HuH-7.5 (cell line): ENCODE data around the gene EPS8L2.
"Not testable (repeated sequence)": the region's sequence is repeated elsewhere in the genome, so short reads cannot be mapped to it uniquely, and the experiment has no call there.

ENCODE experiments used
- DNase-seq: peaks from one replicate; pipeline ENCODE4 v3.0.0; 2011; ENCODE audit warnings: low spot score

Gene EPS8L2

DNA sequence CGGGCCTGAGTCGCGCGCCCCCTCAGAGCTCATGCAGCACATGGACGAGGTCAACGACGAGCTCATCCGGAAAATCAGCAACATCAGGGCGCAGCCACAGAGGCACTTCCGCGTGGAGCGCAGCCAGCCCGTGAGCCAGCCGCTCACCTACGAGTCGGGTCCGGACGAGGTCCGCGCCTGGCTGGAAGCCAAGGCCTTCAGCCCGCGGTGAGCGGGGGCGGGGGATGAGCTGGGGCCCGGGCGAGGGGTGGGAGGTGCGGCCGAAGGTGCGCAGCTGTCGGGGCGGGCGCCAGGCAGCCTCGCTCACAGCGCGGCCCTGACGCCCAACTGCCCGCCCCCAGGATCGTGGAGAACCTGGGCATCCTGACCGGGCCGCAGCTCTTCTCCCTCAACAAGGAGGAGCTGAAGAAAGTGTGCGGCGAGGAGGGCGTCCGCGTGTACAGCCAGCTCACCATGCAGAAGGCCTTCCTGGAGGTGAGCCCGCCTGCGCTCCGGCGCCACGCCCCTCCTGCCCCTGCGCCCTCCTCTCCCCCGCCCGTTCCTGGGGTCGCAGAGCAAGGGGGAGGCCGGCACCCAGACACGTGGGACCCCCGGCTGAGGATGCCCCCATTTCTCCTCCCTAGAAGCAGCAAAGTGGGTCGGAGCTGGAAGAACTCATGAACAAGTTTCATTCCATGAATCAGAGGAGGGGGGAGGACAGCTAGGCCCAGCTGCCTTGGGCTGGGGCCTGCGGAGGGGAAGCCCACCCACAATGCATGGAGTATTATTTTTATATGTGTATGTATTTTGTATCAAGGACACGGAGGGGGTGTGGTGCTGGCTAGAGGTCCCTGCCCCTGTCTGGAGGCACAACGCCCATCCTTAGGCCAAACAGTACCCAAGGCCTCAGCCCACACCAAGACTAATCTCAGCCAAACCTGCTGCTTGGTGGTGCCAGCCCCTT lies 20.5 kb downstream of the EPS8L2 start:
- no peak for DNase-seq

DNA sequence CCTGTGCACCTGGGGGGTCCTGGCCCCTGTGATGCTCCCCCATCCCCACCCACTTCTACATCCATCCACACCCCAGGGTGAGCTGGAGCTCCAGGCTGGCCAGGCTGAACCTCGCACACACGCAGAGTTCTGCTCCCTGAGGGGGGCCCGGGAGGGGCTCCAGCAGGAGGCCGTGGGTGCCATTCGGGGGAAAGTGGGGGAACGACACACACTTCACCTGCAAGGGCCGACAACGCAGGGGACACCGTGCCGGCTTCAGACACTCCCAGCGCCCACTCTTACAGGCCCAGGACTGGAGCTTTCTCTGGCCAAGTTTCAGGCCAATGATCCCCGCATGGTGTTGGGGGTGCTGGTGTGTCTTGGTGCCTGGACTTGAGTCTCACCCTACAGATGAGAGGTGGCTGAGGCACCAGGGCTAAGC lies 21.3 kb downstream of the EPS8L2 start:
- no peak for DNase-seq

DNA sequence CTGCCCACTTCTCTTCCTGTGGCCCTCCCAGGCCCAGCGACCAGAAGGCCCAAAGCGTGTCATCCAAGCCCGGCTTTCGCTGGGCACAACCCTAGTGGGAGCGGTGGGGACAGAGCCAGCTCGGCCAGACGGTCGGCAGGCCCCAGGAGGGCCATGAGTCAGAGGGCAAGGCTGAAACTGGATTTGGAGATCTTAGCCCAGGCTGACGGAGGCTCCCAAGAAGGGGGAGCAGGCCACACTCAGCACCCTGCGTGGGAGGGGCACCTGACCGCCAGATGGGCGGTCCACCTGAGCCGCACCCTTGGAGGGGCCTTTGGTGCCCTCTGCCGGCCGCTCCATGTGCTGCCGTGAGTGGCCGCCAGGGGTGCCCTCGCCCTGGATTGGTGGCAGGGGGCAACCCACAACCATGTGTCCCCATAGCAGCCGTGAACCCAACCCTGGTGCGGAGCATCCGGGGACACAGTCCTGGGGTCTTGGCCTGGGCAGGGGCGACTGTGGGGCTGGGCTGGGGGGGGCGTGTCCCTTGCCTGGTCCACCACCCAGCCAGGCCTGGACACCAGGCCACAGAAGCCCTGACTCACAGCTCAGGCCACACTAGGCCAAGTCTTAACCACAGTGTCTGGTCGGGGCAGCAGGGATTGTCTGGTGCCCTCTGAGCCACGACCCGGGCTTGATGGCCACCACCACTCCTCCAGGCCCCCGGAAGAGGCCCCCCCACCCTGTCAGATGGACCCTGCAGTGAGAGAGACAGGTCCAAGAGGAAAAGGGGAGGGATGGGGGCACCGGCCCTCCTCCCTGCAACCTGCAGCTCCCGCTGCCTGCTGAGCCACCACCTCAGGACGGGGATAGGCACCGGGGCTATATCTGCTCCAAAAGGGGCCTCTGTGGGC lies 22.1 kb downstream of the EPS8L2 start:
- peak; percentile 96 for DNase-seq

DNA sequence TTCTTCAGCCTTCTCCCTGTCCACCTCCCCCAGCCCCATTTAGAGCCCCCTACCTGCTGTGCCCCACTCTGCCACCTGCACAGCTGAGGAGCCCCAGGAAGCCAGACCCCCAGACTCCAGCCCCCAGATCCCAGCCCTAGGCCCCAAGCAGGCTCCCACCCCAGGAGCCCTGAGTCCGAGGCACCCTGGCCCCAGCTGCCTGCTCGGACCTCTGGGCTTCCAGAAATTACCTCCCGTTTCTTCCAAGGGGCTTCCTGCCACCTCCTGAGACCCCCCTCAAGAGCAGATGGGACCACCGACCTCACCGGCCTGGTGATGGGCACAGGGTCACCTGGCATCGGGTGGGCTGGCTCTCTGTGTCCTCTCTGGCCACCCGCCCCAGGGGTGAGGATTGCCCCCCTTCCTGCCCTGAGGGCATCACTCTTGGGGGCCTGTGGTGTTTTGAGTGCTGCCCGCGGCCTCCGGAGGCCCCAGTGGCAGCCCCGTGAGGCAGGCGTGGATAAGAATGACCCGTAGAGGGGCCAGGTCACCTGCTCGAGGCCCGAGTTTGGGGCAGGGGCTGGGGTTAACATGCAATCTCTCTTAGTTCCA lies 23.0 kb downstream of the EPS8L2 start:
- DNase-seq: no peak

DNA sequence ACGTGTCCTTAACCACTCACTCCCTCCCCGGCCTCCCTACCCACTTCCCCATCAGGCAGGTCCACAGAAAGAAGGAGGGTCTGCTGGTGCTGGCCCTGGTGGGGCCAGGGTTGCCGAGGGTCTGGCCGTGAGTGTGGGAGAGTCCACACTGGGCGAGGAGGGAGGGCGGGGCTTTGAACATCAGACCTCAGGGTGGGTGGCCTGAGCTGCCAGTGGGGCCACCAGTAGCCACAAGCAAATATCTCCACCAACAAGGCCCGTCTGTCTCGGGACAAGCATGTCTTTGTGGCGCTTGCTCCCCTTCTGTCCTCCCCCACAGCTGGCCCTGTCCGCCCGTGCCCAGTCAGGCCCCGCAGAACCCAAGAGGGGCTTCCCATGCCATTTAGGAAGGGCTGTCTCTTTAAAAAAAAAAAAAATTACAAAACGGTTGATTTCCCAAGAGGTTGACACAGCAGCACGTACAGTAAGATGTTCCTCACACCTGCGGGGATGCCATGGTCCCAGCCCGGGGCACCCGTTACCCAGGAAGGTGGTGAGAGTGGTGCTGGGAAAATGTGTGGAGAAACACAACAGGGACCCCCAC lies 23.6 kb downstream of the EPS8L2 start:
- no peak for DNase-seq

DNA sequence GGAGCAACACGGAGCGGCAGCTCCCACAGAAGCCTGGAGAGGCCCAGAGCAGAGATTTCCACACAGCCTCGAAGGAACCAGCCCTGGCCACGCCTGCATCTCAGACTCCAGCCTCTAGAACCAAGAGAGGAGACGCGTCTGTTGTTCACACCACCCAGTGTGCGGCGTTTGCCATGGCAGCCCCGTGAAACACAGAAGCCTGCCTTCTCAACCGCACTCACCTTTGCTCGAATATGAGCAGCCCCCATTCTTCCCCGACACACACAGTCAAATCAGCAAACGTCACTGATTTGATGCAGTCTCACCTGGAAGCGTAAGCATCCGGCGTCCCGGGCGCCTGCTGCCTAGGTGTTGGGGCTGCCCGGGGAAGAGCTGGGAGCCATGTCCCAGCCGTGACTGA lies 27.0 kb downstream of the EPS8L2 start:
- DNase-seq: no peak

DNA sequence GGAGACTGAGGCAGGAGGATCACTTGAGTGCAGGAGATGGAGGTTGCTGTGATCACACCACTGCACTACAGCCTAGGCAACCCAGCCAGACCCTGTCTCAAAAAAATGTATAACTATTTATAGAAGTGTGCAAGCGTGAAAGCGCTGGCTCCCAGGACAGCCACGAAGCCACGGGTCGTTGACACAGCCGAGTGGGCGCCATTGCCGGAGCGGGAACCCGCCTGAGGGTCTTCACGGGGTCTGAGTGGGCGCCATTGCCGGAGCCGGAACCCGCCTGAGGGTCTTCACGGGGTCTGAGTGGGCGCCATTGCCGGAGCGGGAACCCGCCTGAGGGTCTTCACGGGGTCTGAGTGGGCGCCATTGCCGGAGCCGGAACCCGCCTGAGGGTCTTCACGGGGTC lies 28.5 kb downstream of the EPS8L2 start:
- DNase-seq: not testable (repeated sequence)

DNA sequence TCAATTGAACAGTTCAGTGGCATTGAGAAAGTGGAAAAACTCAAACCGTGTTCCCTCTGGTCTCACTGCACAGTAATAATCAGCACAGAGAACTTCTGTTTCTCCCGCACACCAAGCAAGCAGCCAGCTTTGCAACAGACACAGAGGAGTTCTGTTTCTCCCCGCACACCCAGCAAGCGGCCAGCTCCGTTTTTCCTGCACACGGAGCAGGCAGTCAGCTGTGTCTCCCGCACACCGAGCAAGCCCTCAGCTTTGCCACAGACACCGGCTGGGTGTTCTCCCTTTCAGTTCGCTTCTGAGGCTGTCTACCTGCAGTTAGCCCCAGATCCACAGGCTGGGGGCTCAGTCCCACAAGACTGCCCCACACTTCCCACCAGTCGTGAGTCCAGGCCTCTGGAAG lies 31.3 kb downstream of the EPS8L2 start:
- DNase-seq: no peak

DNA sequence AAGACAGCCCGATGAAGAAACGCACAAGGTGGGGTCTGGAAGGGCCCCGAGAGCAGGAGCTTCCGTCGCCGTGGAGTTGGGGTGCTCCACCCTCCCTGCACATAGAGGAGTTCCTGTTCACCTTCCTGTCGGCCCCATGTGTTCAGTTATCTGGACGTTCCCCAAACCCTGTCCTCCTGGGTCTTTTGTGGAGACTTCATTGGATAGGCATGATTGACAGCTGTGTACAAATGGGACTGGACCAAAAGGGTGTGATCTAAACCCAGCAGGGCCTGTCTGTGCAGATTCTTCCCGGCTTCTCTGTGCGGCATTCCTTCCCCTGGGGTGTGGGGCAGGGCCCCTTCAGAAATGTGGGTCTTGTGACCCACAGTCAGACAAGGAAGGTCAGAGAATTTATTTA lies 31.9 kb downstream of the EPS8L2 start:
- not testable (repeated sequence) for DNase-seq

DNA sequence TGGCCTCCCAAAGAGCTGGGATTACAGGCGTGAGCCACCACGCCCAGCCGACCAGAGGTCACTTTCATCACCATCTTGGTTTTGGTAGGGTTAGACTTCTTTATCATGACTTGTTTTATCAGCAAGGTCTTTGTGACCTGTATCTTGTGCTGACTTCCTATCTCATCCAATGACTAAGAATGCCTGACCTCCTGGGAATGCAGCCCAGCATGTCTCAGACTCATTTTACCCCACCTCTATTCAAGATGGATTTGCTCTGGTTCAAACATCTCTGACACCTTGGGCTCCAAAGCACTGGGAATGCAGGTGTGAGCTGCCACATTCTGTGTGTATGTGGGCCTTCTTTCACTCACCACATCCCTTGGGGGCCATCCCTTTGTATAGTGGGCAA lies 36.1 kb downstream of the EPS8L2 start:
- no peak for DNase-seq

DNA sequence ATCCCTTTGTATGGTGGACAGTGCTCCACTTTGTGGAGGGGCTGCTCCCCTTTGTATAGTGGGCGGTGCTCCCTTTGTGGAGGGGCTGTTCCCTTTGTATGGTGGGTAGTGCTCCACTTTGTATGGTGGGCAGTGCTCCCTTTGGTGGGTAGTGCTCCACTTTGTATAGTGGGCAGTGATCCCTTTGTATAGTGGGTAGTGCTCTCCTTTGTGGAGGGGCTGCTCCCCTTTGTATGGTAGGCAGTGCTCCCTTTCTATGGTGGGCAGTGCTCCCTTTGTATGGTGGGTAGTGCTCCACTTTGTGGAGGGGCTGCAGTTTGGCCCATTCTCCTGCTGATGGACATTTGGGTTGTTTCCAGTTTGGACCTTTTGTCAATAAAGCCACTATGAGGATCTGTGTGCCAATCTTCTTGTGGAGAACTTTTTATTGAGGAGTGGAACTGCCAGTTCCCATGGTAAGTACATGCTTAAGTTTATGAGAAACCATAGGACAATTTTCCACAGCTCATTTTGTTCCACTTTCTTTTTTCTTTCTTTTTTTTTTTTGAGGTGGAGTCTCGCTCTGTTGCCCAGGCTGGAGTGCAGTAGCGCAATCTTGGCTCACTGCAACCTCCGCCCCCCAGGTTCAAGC lies 36.7 kb downstream of the EPS8L2 start:
- no peak for DNase-seq

DNA sequence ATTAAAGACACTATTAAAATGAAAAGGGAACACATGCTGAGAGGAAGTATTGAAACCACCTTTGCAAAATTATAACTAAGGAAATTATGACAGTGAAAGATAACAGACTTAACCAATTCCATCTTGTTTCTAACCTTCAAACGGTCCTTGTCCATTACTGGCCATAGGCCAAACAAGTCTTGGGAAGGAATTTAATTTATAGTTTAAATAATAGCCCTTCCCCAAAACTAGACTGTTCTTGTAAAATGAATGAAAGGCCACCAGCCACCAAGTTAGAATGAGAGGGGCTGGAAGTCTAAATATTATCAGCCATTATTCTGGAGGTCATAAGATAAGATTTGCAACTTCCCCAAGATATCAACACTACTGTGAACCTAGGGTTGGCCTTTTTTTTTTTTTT lies 39.4 kb downstream of the EPS8L2 start:
- no peak for DNase-seq

DNA sequence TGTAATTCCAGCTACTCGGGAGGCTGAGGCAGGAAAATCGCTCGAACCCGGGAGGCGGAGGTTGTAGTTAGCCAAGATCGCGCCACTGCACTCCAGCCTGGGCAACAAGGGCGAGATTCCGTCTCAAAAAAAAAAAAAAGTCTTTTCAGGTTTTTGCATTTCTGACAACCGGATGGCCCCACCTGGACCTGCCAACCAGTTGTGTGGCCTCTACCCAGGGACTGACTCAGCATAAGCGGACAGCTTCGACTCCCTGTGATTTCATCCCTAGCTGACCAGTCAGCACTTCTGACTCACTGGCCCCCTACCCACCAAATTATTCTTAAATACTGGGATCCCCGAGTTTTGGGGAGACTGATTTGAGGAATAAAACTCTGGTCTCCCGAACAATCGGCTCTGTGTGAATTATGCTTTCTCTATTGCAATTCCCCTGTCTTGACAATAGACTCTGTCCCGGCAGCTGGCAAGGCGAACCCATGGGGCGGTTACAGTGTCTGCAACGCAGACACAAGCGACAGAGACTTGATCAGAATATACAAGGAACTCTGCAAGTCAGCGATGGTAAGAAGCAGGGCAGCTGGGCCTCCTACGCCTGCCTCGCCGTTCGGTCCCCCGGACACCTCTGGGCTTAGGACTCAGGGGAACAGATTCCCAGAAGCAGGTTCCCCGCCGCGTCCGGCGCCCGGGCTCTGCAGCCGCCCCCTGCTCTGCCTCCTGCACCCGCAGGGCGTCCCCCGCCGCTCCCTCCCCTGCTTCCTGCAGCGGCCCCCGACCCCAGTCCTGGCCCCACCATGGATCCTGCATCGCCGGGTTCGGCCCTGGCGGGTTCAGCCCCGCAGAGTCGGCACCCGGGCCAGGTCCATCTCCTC lies 40.5 kb downstream of the EPS8L2 start:
- no peak for DNase-seq

DNA sequence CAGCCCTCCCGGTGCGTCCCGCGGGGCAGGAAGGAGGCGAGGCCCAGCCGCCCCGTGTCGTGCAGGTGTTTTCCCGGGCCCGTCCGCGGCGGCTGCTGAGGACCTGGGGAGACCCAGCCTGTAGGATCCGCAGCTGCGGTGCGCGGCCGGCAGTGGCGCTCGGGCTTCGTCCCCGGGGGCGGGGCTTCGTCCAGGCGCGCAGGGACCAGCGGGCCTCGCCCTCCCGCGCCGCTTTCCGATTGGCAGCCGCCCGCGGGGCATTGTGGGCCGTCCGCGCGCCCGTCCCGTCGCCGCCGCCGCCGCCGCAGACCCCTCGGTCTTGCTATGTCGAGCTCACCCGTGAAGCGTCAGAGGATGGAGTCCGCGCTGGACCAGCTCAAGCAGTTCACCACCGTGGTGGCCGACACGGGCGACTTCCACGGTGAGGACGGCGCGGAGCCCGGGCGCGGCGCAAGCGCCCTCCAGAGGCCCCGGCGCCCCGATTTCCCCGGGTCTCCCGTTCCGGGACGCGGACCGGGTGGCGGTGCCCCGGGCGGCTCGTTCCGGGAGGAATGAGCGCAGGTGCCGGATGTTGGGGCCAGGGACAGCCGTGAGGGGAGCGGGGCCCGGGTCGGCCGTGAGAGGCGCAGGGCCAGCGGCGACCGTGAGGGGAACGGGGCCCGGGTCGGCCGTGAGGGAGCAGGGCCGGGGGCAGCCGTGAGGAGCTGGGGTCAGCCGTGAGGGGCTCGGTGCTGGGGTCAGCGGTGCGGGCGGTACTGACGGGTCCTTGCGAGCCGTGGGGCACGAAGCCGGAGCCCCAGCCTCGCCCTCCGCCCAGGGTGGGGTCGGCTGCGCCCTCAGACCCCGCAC lies 41.4 kb downstream of the EPS8L2 start, which contains the start of gene TALDO1:
TSS of gene TALDO1 (plus strand) at position 307 of the 849 bp plus-strand sequence. CDS start at position 325, 18 bp downstream.
- DNase-seq: peak; percentile 84

DNA sequence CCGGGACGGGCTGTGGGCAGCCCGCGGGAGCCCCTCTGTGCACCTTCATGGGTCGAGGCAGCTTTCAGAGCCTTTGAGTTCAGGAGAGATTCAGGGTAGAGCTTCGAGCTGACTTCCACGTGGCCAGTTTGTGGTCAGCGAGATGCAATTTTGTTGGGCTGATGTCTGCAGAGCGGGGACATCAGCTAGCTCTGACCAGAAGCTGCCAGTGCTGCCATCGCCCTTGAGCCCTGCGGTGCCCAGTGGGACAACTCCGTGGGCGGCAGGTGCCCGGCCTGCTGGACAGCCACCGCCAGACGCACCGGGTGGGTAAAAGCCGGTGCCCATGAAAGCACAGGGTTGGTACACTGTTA lies 42.0 kb downstream of the EPS8L2 start:
- no peak for DNase-seq

DNA sequence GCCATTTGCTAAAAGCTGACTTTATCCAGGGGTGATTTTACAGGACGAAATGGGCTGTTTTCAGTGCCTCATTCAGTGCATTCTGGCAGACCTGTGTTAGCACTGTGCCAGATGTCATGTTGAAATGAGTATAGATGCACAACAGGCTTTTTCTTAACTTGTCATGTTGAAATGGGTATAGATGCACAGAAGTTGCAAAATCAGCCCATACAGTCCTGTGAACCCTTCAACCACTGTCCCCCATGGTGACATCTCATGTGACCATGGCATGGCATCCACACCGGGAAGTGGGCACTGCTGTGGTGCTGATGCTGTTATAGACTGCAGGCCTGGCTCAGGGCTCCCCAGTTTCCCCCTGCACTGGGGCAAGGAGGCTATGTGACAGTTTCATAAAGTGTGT lies 43.7 kb downstream of the EPS8L2 start:
- no peak for DNase-seq

DNA sequence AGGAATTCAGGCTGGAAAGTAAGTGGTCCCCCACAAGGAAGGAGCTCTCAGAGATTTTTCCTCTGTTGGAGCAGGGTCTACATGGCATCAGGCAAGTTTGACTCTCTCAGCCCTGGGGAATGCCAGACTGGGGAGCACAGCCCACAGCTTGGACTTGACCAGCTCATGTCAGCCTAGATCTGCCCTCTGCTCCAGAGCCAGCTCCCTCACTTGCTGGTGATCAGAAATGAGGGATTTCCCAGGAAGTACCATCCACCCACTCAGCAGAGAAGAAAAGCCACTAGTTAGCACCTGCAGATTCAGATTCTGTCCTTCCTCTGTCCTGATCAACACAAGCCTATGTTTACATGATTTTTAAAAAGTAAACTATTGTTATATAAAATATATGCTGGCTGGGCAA lies 54.2 kb downstream of the EPS8L2 start:
- no peak for DNase-seq

DNA sequence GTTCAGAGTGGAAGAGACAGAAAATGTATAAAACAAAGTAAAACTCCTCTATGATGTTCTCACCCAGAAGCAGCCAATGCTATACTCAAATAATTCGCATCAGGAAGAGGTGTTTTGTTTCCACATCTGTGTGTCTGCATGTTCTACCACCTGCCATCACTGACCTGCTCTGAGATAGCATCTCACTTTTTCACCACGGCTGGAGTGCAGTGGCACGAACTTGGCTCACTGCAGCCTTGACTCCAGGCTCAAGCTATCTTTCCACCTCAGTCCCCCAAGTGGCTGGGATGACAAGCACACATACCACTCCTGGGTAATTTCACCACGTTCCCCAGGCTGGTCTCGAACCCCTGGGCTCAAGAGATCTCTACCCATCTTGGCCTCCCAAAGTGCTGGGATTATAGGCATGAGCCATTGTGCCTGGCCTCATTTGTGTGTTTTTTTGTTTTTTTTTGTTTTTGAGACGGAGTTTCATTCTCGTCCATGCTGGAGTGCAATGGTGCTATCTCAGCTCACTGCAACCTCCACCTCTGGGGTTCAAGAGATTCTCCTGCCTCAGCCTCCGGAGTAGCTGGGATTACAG lies 55.6 kb downstream of the EPS8L2 start:
- DNase-seq: no peak

DNA sequence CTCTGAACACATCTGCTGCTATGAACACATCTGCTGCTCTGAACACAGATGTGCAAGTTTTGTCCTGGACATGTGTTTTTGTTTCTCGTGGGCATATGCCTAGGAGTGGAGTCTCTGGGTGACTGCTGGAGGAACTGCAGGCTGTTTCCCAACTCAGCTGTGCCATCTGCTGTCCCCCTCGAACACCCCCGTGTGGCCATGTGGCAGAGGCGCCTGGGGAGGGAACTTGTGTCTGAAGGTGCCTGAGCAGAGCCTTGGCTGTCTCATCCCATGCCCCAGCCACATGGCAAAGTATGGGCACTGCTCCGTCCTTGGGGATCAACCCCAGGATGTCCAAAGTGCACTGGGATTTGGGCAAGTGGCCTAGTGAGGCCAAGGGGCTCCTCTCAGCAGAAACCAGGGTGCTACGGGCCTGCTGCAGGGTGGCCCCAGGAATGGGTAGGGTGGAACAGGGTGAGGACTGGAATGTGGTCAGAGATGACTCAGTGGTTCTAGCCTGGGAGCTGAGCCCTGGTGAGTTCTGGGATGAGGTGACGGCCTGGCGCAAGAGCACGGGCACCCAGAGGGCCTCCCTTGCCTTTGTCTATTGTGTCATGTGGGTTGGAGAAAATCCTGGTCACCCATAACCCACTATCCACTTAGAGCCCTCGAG lies 56.5 kb downstream of the EPS8L2 start:
- no peak for DNase-seq
